Measurements from ENCODE around the gene HHATL. TPM values are rescaled to one million over a fixed set of nuclear protein-coding genes. Genes with fewer than 3 reads are reported as not detected.

The HHATL gene
- total and polyA plus RNA-seq, 4 donors, result 0.39 to 2.7 (median 0.62) TPM

- Histone ChIP-seq H3K27me3 (ENCODE audit: control insufficient read depth in 3 of 3, insufficient read depth in 3 of 3, low read length in 2 of 3) (peaks cover 0 to 3% (median 2%) of the 10 kb centered on the region in 3 donors), H3K4me1 (ENCODE audit: control insufficient read depth in 5 of 5, insufficient read depth in 5 of 5, low read length in 5 of 5) (peaks cover 0 to 1% (median 0%) of the 10 kb centered on the region in 5 donors), H3K9me3 (ENCODE audit: control insufficient read depth in 4 of 4, insufficient read depth in 3 of 4, low read length in 3 of 4) (peaks cover 0 to 3% (median 0%) of the 10 kb centered on the region in 4 donors), H3K27ac (ENCODE audit: low read depth in 1 of 2, low read length in 1 of 2) (peak overlapping the region in 1 of 2 donors; percentile 85), H3K9ac (ENCODE audit: insufficient read depth in 1 of 2, low read length in 2 of 2) (no peak overlapping the region), H3K4me3 (no peak overlapping the region), H3K36me3 (ENCODE audit: control insufficient read depth in 4 of 4, insufficient read depth in 4 of 4, low read length in 4 of 4) (no peaks in the 10 kb centered on the region)
- 31% methylated on average over 15 of the region's 15 CpGs for WGBS, 2 donors
- DNase-seq (peak; percentile 44 to 62 (median 57)), ATAC-seq (ENCODE audit: insufficient read depth, low FRiP score) (peak; percentile 67)
- no peak for TF ChIP-seq CTCF (IDR thresholded peaks at IDR 0.05; ENCODE audit: control extremely low read depth, extremely low read depth)
Observed at GRCh38 chr3:42701371-42702065, 1.1 kb downstream of the HHATL start.

GRCh38 chr3:42700366-42701288, 2.0 kb downstream of the HHATL start:
- no peak for ATAC-seq (ENCODE audit: insufficient read depth, low FRiP score)
- no peak for DNase-seq
- peak overlapping the region in 1 of 2 donors; percentile 85 for H3K27ac ChIP-seq (ENCODE audit: low read depth in 1 of 2, low read length in 1 of 2)
- 66 to 71% methylated on average over 15 of the region's 15 CpGs for WGBS, 2 donors
- H3K9me3 ChIP-seq (ENCODE audit: control insufficient read depth in 4 of 4, insufficient read depth in 3 of 4, low read length in 3 of 4), result peaks cover 0 to 3% (median 0%) of the 10 kb centered on the region in 4 donors
- TF ChIP-seq CTCF (IDR thresholded peaks at IDR 0.05; ENCODE audit: control extremely low read depth, extremely low read depth), result no peak
- no peak overlapping the region for H3K4me3 ChIP-seq
- no peaks in the 10 kb centered on the region for H3K36me3 ChIP-seq (ENCODE audit: control insufficient read depth in 4 of 4, insufficient read depth in 4 of 4, low read length in 4 of 4)
- H3K9ac ChIP-seq (ENCODE audit: insufficient read depth in 1 of 2, low read length in 2 of 2), result no peak overlapping the region
- H3K4me1 ChIP-seq (ENCODE audit: control insufficient read depth in 5 of 5, insufficient read depth in 5 of 5, low read length in 5 of 5), result peaks cover 0 to 1% (median 0%) of the 10 kb centered on the region in 5 donors
- peaks cover 0 to 3% (median 2%) of the 10 kb centered on the region in 3 donors for H3K27me3 ChIP-seq (ENCODE audit: control insufficient read depth in 3 of 3, insufficient read depth in 3 of 3, low read length in 2 of 3)

- no peaks in the 10 kb centered on the region for H3K36me3 ChIP-seq (ENCODE audit: control insufficient read depth in 4 of 4, insufficient read depth in 4 of 4, low read length in 4 of 4)
- H3K4me1 ChIP-seq (ENCODE audit: control insufficient read depth in 5 of 5, insufficient read depth in 5 of 5, low read length in 5 of 5), result peaks cover 0 to 1% (median 0%) of the 10 kb centered on the region in 5 donors
- no peak for ATAC-seq (ENCODE audit: insufficient read depth, low FRiP score)
- no peak overlapping the region for H3K4me3 ChIP-seq
- peaks cover 0 to 3% (median 2%) of the 10 kb centered on the region in 3 donors for H3K27me3 ChIP-seq (ENCODE audit: control insufficient read depth in 3 of 3, insufficient read depth in 3 of 3, low read length in 2 of 3)
- no peak overlapping the region for H3K9ac ChIP-seq (ENCODE audit: insufficient read depth in 1 of 2, low read length in 2 of 2)
- DNase-seq, result no peak
- TF ChIP-seq CTCF (IDR thresholded peaks at IDR 0.05; ENCODE audit: control extremely low read depth, extremely low read depth), result no peak
- H3K27ac ChIP-seq (ENCODE audit: low read depth in 1 of 2, low read length in 1 of 2), result peak overlapping the region in 1 of 2 donors; percentile 68
- peaks cover 0 to 3% (median 0%) of the 10 kb centered on the region in 4 donors for H3K9me3 ChIP-seq (ENCODE audit: control insufficient read depth in 4 of 4, insufficient read depth in 3 of 4, low read length in 3 of 4)
- WGBS, 2 donors, result 74 to 81% methylated on average over 9 to 10 of the region's 10 CpGs
Observed at GRCh38 chr3:42699511-42699971, 3.1 kb downstream of the HHATL start.
